Fibroblast of mammary gland (primary cell): ENCODE data around the gene NRN1.
A peak's percentile ranks its signal among the peaks of the same experiment; 100 is the strongest.

Source experiments
- DNase-seq: peaks from one replicate; pipeline ENCODE4 v3.0.0-alpha.2; 2010; ENCODE audit warnings: low read depth
- H3K4me3 ChIP-seq: 2 replicates; pipeline ENCODE4 v1.5.1; 2011; ENCODE audit warnings: low read depth, mild to moderate bottlenecking, low read length, moderate library complexity; ENCODE audit not compliant: control insufficient read depth
- CTCF ChIP-seq: conservative IDR thresholded peaks from 2 replicates; pipeline ENCODE4 v1.5.1; 2011; ENCODE audit warnings: low read depth, low read length, inconsistent platforms; ENCODE audit not compliant: control insufficient read depth, insufficient read depth

NRN1 gene

GRCh38 chr6:5995949-5996713 is 10.6 kb downstream of the NRN1 start:
- H3K4me3 ChIP-seq, result peak overlapping the region; percentile 56
- DNase-seq, result peak; percentile 85
- TF ChIP-seq CTCF, result peak; percentile 44

- TF ChIP-seq CTCF, result no peak
- no peak for DNase-seq
- H3K4me3 ChIP-seq, result peak overlapping the region; percentile 56
Measured at GRCh38 chr6:5995658-5995948, 11.1 kb downstream of the NRN1 start.

GRCh38 chr6:5994999-5995657 is 11.6 kb downstream of the NRN1 start:
- no peak for TF ChIP-seq CTCF
- no peak overlapping the region for H3K4me3 ChIP-seq
- no peak for DNase-seq

GRCh38 chr6:5994234-5994998 is 12.3 kb downstream of the NRN1 start:
- H3K4me3 ChIP-seq, result no peak overlapping the region
- DNase-seq, result no peak
- no peak for TF ChIP-seq CTCF

GRCh38 chr6:5992551-5993225 is 14.0 kb downstream of the NRN1 start:
- no peak for DNase-seq
- TF ChIP-seq CTCF, result no peak
- H3K4me3 ChIP-seq, result no peak overlapping the region

- H3K4me3 ChIP-seq, result no peak overlapping the region
- DNase-seq, result no peak
- no peak for TF ChIP-seq CTCF
Measured at GRCh38 chr6:5990786-5991185, 15.9 kb downstream of the NRN1 start.
